AG10803 (cell line): ENCODE results near the gene RIN3.

ENCODE experiments used
- DNase-seq: peaks from one replicate; pipeline ENCODE4 v3.0.0; 2010; ENCODE audit warnings: low read depth
- H3K4me3 ChIP-seq: 2 replicates; pipeline ENCODE4 v1.5.1; 2011; ENCODE audit warnings: mild to moderate bottlenecking, low read length, control low read depth
- CTCF ChIP-seq: conservative IDR thresholded peaks from 2 replicates; pipeline ENCODE4 v1.5.1; 2011; ENCODE audit warnings: mild to moderate bottlenecking, low read length, control low read depth, inconsistent platforms

Gene RIN3

DNA sequence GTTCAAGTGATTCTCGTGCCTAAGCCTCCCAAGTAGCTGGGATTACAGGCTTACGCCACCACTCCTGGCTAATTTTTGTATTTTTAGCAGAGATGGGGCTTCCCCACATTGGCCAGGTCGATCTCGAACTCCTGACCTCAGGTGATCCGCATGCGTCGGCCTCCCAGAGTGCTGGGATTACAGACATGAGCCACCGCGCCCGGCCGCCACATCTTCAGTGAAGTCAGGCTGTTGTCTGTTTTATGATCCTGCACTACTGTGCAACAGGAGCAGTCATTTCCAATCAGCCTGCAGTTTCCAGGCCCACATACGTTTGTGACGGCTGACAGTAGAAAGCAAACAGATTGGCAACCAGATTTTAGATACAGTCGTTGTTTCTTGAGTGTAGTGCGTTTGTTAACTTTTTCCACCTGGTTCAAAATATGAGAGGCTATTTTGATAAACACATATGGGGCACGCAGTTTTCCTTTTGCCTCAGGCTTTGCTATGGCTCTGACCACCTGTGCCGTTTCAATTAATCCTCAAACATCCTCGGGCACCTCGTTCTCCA, 160.1 kb downstream of the RIN3 start:
- TF ChIP-seq CTCF = no peak
- DNase-seq = no peak

DNA sequence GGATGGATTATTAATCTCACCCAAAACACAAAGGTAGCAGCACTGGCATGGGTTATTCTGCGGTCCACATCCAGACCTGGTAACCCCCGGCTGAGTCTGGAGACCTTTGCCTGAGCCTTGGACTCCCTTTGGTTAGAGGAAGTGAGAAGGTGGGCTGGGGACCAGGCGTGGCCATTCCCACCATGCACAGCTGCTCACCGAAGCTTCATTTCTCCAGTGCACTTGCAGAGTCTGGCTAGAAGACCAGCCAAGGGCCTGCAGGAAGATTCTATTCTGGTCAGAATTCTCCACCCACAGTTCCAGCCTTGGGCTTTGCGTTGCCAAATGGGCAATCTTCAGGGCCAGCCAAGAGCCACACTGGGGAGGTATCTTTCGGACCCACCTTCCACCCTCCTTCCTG, 161.8 kb downstream of the RIN3 start:
- no peak for DNase-seq
- TF ChIP-seq CTCF = no peak
- no peak overlapping the region for H3K4me3 ChIP-seq

More for the DNA sequence above, 160.1 kb downstream of the RIN3 start:
- H3K4me3 ChIP-seq = no peak overlapping the region

GRCh38 chr14:92675976-92676375, 162.4 kb downstream of the RIN3 start:
- no peak for DNase-seq
- H3K4me3 ChIP-seq = no peak overlapping the region
- no peak for TF ChIP-seq CTCF

DNA sequence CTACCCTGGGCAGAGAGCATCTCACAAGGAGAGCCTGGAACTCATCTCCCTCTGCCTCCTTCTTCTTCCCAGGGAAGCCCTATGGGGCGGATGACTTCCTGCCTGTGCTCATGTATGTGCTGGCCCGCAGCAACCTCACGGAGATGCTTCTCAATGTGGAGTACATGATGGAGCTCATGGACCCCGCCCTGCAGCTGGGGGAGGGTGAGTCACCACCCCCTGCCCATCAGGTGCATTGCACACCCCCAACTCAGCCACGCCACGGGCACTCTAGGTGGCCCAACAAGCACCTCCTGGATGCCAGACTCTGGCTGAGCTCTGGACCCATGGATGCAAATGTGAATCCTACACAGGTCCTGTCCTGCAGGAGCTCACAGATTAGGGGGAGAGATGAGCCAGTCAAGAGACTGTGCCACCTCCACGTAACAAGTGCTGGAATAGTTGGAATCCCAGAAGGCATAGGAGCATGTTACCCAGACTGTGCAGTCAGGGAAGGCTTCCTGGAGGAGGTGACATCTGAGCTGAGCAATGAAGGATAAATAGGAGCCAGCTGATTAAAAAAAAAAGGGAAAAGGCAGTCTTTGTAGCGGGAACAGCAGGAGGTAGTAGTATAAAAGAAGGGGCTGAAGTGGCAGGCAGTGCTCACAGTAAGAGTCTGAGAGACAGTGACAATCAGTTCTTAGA, 163.0 kb downstream of the RIN3 start:
- DNase-seq = no peak
- no peak overlapping the region for H3K4me3 ChIP-seq
- TF ChIP-seq CTCF = no peak

- no peak for DNase-seq
- no peak for TF ChIP-seq CTCF
- no peak overlapping the region for H3K4me3 ChIP-seq
These were observed 163.6 kb downstream of the RIN3 start for GRCh38 chr14:92677087-92677668.

DNA sequence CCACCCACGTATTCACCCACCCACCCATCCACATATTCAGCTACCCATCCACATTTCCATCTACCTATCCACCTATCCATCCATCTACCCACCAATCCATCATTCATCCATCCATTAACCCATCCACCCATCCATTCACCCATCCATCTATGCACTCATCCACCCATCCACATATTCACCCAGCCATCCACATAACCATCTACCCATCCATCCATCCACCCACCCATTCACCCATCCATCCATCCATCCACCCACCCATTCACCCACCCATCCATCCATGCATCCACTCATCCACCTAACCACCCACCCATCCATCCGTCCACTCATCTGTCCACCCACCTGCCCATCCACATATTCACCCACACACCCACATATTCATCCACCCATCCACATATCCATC, 164.4 kb downstream of the RIN3 start:
- TF ChIP-seq CTCF = no peak
- no peak overlapping the region for H3K4me3 ChIP-seq
- no peak for DNase-seq

DNA sequence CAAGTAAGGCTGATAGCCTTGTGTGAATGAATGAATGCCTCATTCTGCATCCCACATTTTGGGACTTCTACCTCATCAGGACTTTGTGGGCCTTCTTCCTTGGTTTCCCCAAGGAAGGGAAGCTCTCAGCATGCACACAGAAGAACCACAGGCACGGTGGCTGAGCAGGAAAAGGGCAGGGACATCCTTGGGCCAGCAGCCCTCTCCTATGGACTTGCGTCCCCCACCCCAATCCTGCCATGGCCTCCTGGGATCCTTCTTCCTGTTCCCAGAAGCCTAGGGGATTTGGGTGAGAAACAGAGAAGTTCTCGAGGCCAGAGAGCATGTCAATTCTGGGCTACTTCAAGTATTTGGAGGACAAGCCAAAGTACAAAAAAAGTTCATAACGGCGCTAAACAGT, 165.2 kb downstream of the RIN3 start:
- no peak for DNase-seq
- no peak overlapping the region for H3K4me3 ChIP-seq
- no peak for TF ChIP-seq CTCF
